ENCODE measurements around the gene CENPU. TPM values are rescaled to one million over a fixed set of nuclear protein-coding genes. Genes with fewer than 3 reads are reported as not detected.

CENPU gene
- total and polyA plus RNA-seq, 2 of the 13 experiments (the other 11 are each of a cell fraction or from before 2014, with no cell fraction given) = 11.7 to 35.8 TPM

DNA sequence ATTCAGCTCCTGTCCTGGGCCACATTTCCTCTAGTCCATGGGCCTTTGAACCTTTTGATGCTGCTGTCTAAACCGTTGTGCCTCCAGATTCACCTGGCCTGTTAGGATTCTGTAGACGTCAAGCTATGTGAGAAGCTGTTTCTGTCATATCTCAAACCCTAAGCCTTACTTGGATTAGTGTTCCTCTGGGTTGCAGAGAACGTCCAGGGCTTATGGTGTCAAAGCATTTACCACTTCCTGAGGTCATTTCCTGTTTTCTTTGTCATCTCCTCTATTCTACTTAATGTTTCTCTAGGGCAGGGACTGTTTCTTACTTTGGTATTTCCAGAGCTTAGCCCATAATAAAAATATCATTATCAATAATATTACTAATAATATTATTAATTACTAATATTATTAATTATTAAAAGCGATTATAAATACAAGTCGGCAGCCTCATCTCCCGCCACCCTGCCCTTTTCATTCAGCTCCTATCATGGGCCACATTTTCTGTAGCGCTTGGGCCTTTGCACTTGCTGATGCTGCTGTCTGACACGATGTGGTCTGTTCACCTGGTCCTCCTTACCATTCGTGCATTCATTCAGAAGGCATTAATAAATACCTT, 65.3 kb downstream of the CENPU start (continued):
- TF ChIP-seq, protein P1, sequence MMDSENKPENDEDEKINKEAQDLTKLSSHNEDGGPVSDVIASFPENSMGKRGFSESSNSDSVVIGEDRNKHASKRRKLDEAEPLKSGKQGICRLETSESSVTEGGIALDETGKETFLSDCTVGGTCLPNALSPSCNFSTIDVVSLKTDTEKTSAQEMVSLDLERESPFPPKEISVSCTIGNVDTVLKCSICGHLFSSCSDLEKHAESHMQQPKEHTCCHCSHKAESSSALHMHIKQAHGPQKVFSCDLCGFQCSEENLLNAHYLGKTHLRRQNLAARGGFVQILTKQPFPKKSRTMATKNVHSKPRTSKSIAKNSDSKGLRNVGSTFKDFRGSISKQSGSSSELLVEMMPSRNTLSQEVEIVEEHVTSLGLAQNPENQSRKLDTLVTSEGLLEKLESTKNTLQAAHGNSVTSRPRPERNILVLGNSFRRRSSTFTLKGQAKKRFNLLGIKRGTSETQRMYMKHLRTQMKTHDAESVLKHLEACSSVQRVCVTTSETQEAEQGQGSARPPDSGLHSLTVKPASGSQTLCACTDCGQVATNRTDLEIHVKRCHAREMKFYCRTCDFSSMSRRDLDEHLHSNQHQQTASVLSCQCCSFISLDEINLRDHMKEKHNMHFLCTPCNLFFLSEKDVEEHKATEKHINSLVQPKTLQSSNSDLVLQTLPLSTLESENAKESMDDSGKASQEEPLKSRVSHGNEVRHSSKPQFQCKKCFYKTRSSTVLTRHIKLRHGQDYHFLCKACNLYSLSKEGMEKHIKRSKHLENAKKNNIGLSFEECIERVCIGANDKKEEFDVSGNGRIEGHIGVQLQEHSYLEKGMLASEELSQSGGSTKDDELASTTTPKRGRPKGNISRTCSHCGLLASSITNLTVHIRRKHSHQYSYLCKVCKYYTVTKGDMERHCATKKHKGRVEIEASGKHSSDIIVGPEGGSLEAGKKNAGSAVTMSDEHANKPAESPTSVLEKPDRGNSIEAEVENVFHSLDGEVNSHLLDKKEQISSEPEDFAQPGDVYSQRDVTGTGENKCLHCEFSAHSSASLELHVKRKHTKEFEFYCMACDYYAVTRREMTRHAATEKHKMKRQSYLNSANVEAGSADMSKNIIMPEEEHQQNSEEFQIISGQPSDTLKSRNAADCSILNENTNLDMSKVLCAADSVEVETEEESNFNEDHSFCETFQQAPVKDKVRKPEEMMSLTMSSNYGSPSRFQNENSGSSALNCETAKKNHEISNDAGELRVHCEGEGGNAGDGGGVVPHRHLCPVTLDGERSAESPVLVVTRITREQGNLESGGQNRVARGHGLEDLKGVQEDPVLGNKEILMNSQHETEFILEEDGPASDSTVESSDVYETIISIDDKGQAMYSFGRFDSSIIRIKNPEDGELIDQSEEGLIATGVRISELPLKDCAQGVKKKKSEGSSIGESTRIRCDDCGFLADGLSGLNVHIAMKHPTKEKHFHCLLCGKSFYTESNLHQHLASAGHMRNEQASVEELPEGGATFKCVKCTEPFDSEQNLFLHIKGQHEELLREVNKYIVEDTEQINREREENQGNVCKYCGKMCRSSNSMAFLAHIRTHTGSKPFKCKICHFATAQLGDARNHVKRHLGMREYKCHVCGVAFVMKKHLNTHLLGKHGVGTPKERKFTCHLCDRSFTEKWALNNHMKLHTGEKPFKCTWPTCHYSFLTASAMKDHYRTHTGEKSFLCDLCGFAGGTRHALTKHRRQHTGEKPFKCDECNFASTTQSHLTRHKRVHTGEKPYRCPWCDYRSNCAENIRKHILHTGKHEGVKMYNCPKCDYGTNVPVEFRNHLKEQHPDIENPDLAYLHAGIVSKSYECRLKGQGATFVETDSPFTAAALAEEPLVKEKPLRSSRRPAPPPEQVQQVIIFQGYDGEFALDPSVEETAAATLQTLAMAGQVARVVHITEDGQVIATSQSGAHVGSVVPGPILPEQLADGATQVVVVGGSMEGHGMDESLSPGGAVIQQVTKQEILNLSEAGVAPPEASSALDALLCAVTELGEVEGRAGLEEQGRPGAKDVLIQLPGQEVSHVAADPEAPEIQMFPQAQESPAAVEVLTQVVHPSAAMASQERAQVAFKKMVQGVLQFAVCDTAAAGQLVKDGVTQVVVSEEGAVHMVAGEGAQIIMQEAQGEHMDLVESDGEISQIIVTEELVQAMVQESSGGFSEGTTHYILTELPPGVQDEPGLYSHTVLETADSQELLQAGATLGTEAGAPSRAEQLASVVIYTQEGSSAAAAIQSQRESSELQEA (CRISPR knock-in tag; IDR thresholded peaks at IDR 0.05; ENCODE audit: not compliant biosample characterization) = no peak
- no peak for TF ChIP-seq ZNF230 (CRISPR knock-in tag; IDR thresholded peaks at IDR 0.05)

DNA sequence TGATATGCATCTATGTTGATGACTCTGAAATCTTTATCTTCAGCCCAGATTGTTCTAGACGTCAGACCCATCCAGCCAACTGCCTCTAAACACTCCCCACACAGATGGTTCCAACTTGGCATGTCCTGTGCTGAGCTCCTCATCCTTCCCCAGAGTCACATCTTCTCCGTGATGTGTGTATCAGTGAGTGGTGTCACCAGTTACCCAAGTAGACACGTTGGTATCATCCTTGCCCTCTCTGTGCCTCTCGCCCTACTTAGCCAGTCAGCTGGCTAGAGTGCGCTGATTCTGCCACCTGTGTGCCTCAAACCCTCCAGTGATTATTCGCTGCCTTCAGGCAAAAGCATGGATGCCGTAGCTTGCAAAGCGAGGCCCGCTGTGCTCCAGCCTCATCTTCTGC, 65.8 kb downstream of the CENPU start:
- no peaks in the 10 kb centered on the region for H3K27me3 ChIP-seq (ENCODE audit: control insufficient read depth in 1 of 2, insufficient read depth in 2 of 2, low read length in 2 of 2)
- H3K27ac ChIP-seq (ENCODE audit: extremely low read length, insufficient read depth, low read length) = no peak overlapping the region
- no peak for ATAC-seq
- DNase-seq (ENCODE audit: low spot score) = no peak
- intact Hi-C loops (cut with micrococcal nuclease; ENCODE audit: unreplicated experiment) (no loop called here), in situ Hi-C loops (cut with HindIII; ENCODE audit: extremely low pct_ligation_motif_present, low pct_unique_long_range_greater_than_20kb) (no loop called here)
- no peak overlapping the region for H3K4me2 ChIP-seq (ENCODE audit: low read depth, low read length)
- BruUV-seq (replicated peaks) = no TSS peak
- CTCF ChIA-PET (ENCODE audit: low intra/inter-chr PET ratio, low total read pairs) = no interaction called here
- no peaks in the 10 kb centered on the region for H3K4me1 ChIP-seq (ENCODE audit: insufficient read depth, low read length)
- no peak overlapping the region for H2AFZ ChIP-seq (ENCODE audit: low read length)
- no peaks in the 10 kb centered on the region for H3K9me3 ChIP-seq (ENCODE audit: low read length)
- no peak overlapping the region for H3K4me3 ChIP-seq (replicated peaks in 1 of 3; ENCODE audit: insufficient read depth in 1 of 3, low read depth in 2 of 3, low read length in 3 of 3)
- H4K20me1 ChIP-seq (ENCODE audit: insufficient read depth, low read length) = no peaks in the 10 kb centered on the region
- H3K9ac ChIP-seq (ENCODE audit: insufficient read depth, low read depth, low read length) = no peak overlapping the region
- H3K79me2 ChIP-seq (ENCODE audit: insufficient read depth, low read length) = no peaks in the 10 kb centered on the region
- peaks cover 7 to 23% of the 10 kb centered on the region in 2 experiments; a peak in 4 of 5 replicates for H3K36me3 ChIP-seq (replicated peaks in 1 of 2; ENCODE audit: control insufficient read depth in 1 of 2, insufficient read depth in 2 of 2, low read length in 2 of 2)
- no peak for FAIRE-seq
- POLR2A ChIA-PET = no interaction called here
- WGBS (ENCODE audit: low lambda C conversion rate) = 88% methylated on average over 9 of the region's 9 CpGs
- TF ChIP-seq ZNF224 (CRISPR knock-in tag; IDR thresholded peaks at IDR 0.05) (no peak), HNRNPUL1 (IDR thresholded peaks at IDR 0.05; ENCODE audit: low read depth, low read length) (no peak), ZBTB7B (CRISPR knock-in tag; IDR thresholded peaks at IDR 0.05) (no peak), ZBTB38 (CRISPR knock-in tag; IDR thresholded peaks at IDR 0.05) (no peak), ZNF333 (CRISPR knock-in tag; IDR thresholded peaks at IDR 0.05; ENCODE audit: borderline replicate concordance) (no peak), MEIS2 (CRISPR knock-in tag; IDR thresholded peaks at IDR 0.05) (no peak), HDAC6 (IDR thresholded peaks at IDR 0.05; ENCODE audit: low read depth, low read length) (no peak)
- TF ChIP-seq, protein P2, sequence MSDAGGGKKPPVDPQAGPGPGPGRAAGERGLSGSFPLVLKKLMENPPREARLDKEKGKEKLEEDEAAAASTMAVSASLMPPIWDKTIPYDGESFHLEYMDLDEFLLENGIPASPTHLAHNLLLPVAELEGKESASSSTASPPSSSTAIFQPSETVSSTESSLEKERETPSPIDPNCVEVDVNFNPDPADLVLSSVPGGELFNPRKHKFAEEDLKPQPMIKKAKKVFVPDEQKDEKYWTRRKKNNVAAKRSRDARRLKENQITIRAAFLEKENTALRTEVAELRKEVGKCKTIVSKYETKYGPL (CRISPR knock-in tag; IDR thresholded peaks at IDR 0.05) = no peak
- TF ChIP-seq, protein P3, sequence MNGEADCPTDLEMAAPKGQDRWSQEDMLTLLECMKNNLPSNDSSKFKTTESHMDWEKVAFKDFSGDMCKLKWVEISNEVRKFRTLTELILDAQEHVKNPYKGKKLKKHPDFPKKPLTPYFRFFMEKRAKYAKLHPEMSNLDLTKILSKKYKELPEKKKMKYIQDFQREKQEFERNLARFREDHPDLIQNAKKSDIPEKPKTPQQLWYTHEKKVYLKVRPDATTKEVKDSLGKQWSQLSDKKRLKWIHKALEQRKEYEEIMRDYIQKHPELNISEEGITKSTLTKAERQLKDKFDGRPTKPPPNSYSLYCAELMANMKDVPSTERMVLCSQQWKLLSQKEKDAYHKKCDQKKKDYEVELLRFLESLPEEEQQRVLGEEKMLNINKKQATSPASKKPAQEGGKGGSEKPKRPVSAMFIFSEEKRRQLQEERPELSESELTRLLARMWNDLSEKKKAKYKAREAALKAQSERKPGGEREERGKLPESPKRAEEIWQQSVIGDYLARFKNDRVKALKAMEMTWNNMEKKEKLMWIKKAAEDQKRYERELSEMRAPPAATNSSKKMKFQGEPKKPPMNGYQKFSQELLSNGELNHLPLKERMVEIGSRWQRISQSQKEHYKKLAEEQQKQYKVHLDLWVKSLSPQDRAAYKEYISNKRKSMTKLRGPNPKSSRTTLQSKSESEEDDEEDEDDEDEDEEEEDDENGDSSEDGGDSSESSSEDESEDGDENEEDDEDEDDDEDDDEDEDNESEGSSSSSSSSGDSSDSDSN (CRISPR knock-in tag; IDR thresholded peaks at IDR 0.05) = no peak
- TF ChIP-seq, protein P4, sequence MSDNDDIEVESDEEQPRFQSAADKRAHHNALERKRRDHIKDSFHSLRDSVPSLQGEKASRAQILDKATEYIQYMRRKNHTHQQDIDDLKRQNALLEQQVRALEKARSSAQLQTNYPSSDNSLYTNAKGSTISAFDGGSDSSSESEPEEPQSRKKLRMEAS (IDR thresholded peaks at IDR 0.05) = no peak
